Transverse colon (tissue), 3 donors: ENCODE data around the gene DNMBP.

Experiments
- EP300 ChIP-seq: sonication (generic); formaldehyde crosslinking; IDR thresholded peaks from one replicate; pipeline ENCODE4 v1.6.1; 2017; ENCODE audit warnings: antibody characterized with exemption, low read depth
- POLR2A ChIP-seq: fragments of 450-650 bp; IDR thresholded peaks from one replicate; pipeline ENCODE4 v1.6.1; 2016; ENCODE audit warnings: antibody characterized with exemption, mild to moderate bottlenecking, moderate library complexity
- TF ChIP-seq, protein P1 (sequence below), 5 experiments: fragments of 200-600 bp in 3 of 5; fragments of 450-650 bp in 2 of 5; sonication (generic) in 3 of 5; IDR thresholded peaks; 1 replicate in 2 of 5; 2 replicates in 3 of 5; pipeline ENCODE4 v1.5.1; 2016 to 2017; ENCODE audit warnings: antibody characterized with exemption in 5 of 5, inconsistent platforms in 3 of 5, mild to moderate bottlenecking in 2 of 5, moderate library complexity in 1 of 5

DNA sequence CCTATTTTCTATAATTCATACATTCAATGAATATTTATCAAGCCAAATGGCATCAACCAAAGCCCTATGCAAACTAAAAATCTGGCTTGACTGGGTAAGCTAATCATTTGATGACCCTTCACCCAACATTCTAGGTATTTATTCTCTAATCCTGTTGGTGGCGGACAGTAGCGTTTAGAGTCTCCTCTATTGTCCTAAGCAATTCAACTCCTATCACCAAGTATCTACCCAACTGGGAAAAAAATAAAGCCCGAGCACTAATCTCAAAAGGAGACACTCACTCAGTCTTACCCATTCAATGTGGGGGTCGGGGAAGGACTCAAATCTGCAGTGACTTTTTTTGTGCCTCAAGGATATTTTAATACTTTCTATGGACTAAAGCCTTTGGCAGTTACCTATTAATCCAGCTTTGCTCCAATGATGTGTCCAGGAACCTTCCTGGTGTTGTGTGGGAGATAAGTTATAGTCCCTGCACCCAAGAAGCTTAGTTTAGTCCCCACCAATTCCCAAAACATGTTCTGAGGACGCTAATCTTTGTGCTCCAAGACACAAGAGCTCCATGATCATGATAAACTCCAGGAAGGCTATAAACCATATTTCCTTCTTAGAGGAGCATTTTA, 30.6 kb downstream of the DNMBP start:
- TF ChIP-seq, protein P1, sequence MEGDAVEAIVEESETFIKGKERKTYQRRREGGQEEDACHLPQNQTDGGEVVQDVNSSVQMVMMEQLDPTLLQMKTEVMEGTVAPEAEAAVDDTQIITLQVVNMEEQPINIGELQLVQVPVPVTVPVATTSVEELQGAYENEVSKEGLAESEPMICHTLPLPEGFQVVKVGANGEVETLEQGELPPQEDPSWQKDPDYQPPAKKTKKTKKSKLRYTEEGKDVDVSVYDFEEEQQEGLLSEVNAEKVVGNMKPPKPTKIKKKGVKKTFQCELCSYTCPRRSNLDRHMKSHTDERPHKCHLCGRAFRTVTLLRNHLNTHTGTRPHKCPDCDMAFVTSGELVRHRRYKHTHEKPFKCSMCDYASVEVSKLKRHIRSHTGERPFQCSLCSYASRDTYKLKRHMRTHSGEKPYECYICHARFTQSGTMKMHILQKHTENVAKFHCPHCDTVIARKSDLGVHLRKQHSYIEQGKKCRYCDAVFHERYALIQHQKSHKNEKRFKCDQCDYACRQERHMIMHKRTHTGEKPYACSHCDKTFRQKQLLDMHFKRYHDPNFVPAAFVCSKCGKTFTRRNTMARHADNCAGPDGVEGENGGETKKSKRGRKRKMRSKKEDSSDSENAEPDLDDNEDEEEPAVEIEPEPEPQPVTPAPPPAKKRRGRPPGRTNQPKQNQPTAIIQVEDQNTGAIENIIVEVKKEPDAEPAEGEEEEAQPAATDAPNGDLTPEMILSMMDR (IDR thresholded peaks at IDR 0.05), result no peak
- no peak for TF ChIP-seq POLR2A
- TF ChIP-seq EP300, result no peak
